GM18870 (cell line): ENCODE data around the gene PROB1.
"Not testable (repeated sequence)": the region's sequence is repeated elsewhere in the genome, so short reads cannot be mapped to it uniquely, and the experiment has no call there.

Experiments
- ATAC-seq: cut with Tn5 transposase; IDR thresholded peaks from one replicate; pipeline ENCODE4 v1.9.1; 2021; ENCODE audit warnings: moderate library complexity; ENCODE audit not compliant: unreplicated experiment

Gene PROB1

GRCh38 chr5:139414581-139415130 is 19.8 kb upstream of the PROB1 start:
- ATAC-seq = no peak

GRCh38 chr5:139413963-139414362 is 19.1 kb upstream of the PROB1 start:
- ATAC-seq = peak; percentile 56

GRCh38 chr5:139413153-139413552 is 18.2 kb upstream of the PROB1 start:
- ATAC-seq = no peak

- ATAC-seq = no peak
Observed at GRCh38 chr5:139410993-139411828, 16.3 kb upstream of the PROB1 start.

- no peak for ATAC-seq
Observed at GRCh38 chr5:139410121-139410992, 15.5 kb upstream of the PROB1 start.

- ATAC-seq = not testable (repeated sequence)
Observed at GRCh38 chr5:139409116-139409515, 14.2 kb upstream of the PROB1 start.

GRCh38 chr5:139408191-139408590 is 13.3 kb upstream of the PROB1 start:
- ATAC-seq = no peak

GRCh38 chr5:139407517-139407916 is 12.6 kb upstream of the PROB1 start:
- ATAC-seq = no peak

GRCh38 chr5:139406963-139407362 is 12.1 kb upstream of the PROB1 start:
- no peak for ATAC-seq

- no peak for ATAC-seq
Observed at GRCh38 chr5:139404484-139404840, 9.6 kb upstream of the PROB1 start.

GRCh38 chr5:139403787-139404483 is 9.0 kb upstream of the PROB1 start, which contains the start of gene SPATA24:
TSS of gene SPATA24 (minus strand) at chr5:139404089. CDS start at chr5:139404060, 29 bp downstream.
- ATAC-seq = peak; percentile 59

GRCh38 chr5:139403418-139403786 is 8.5 kb upstream of the PROB1 start:
- no peak for ATAC-seq

- no peak for ATAC-seq
Observed at GRCh38 chr5:139402561-139403158, 7.8 kb upstream of the PROB1 start.

GRCh38 chr5:139401546-139401945 is 6.6 kb upstream of the PROB1 start:
- no peak for ATAC-seq

GRCh38 chr5:139399501-139400121 is 4.7 kb upstream of the PROB1 start:
- ATAC-seq = no peak

- no peak for ATAC-seq
Observed at GRCh38 chr5:139397921-139398320, 3.0 kb upstream of the PROB1 start.

- no peak for ATAC-seq
Observed at GRCh38 chr5:139396691-139397090, 1.8 kb upstream of the PROB1 start.

GRCh38 chr5:139395844-139396640 is 1.1 kb upstream of the PROB1 start:
- no peak for ATAC-seq

GRCh38 chr5:139394123-139394653 is 716 bp downstream of the PROB1 start:
- no peak for ATAC-seq
